GM12872 (cell line): ENCODE data around the gene CLDND2.
A peak's percentile ranks its signal among the peaks of the same experiment; 100 is the strongest.

Experiments used
- CTCF ChIP-seq: IDR thresholded peaks from 3 replicates; pipeline ENCODE4 v1.5.1; 2011; ENCODE audit warnings: low read depth, mild to moderate bottlenecking, low read length, moderate library complexity; ENCODE audit not compliant: insufficient read depth

Gene CLDND2

GRCh38 chr19:51368366-51369282 lies at the start of gene CLDND2:
TSS of gene CLDND2 (minus strand) at chr19:51369003. CDS start at chr19:51368577, 426 bp downstream.
- no peak for TF ChIP-seq CTCF

GRCh38 chr19:51417810-51418157 lies 49.0 kb upstream of the CLDND2 start:
- no peak for TF ChIP-seq CTCF

GRCh38 chr19:51417107-51417809 lies 48.5 kb upstream of the CLDND2 start, which contains the start of gene SIGLEC10:
TSS of gene SIGLEC10 (minus strand) at chr19:51417642. CDS start at chr19:51417581, 61 bp downstream.
- no peak for TF ChIP-seq CTCF

GRCh38 chr19:51415187-51415586 lies 46.4 kb upstream of the CLDND2 start:
- no peak for TF ChIP-seq CTCF

- TF ChIP-seq CTCF = no peak
These were observed 42.3 kb upstream of the CLDND2 start for GRCh38 chr19:51410950-51411748.

- TF ChIP-seq CTCF = peak; percentile 81
These were observed 38.8 kb upstream of the CLDND2 start for GRCh38 chr19:51407511-51408131.
